Measurements from ENCODE around the gene SIL1.
"Not testable (repeated sequence)": the region's sequence is repeated elsewhere in the genome, so short reads cannot be mapped to it uniquely, and the experiment has no call there.

The SIL1 gene

DNA sequence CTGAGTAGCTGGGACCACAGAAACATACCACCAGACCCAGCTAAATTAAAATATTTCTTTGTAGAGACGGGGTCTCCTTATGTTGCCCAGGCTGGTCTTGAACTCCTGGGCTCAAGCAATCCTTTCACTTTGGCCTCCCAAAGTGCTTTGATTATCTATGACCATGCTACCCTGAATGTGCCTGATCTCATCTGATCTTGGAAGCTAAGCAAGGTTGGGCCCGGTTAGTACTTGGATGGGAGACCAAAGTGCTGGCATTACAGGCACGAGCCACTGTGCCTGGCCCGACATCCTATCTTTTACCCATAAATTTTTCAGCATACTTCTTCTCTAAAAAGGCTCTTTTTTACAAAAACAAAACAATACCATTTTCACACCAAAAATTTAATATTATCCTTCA is 186.0 kb downstream of the SIL1 start:
- no peak for DNase-seq (ENCODE audit: low read depth)
- TF ChIP-seq, protein P1, sequence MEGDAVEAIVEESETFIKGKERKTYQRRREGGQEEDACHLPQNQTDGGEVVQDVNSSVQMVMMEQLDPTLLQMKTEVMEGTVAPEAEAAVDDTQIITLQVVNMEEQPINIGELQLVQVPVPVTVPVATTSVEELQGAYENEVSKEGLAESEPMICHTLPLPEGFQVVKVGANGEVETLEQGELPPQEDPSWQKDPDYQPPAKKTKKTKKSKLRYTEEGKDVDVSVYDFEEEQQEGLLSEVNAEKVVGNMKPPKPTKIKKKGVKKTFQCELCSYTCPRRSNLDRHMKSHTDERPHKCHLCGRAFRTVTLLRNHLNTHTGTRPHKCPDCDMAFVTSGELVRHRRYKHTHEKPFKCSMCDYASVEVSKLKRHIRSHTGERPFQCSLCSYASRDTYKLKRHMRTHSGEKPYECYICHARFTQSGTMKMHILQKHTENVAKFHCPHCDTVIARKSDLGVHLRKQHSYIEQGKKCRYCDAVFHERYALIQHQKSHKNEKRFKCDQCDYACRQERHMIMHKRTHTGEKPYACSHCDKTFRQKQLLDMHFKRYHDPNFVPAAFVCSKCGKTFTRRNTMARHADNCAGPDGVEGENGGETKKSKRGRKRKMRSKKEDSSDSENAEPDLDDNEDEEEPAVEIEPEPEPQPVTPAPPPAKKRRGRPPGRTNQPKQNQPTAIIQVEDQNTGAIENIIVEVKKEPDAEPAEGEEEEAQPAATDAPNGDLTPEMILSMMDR (conservative IDR thresholded peaks at IDR 0.05; ENCODE audit: control insufficient read depth, insufficient read depth, low read depth, low read length): no peak
- H3K4me3 ChIP-seq (ENCODE audit: control insufficient read depth, low read depth, low read length): no peak overlapping the region

DNA sequence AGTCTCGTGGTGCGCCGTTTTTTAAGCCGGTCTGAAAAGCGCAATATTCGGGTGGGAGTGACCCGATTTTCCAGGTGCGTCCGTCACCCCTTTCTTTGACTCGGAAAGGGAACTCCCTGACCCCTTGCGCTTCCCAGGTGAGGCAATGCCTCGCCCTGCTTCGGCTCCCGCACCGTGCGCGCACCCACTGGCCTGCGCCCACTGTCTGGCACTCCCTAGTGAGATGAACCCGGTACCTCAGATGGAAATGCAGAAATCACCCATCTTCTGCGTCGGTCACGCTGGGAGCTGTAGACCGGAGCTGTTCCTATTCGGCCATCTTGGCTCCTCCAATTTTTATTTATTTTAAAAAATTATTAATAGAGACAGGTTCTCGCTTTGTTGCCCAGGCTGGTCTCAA is 187.0 kb downstream of the SIL1 start:
- DNase-seq (ENCODE audit: low read depth); H3K4me3 ChIP-seq (ENCODE audit: control insufficient read depth, low read depth, low read length): not testable (repeated sequence)

DNA sequence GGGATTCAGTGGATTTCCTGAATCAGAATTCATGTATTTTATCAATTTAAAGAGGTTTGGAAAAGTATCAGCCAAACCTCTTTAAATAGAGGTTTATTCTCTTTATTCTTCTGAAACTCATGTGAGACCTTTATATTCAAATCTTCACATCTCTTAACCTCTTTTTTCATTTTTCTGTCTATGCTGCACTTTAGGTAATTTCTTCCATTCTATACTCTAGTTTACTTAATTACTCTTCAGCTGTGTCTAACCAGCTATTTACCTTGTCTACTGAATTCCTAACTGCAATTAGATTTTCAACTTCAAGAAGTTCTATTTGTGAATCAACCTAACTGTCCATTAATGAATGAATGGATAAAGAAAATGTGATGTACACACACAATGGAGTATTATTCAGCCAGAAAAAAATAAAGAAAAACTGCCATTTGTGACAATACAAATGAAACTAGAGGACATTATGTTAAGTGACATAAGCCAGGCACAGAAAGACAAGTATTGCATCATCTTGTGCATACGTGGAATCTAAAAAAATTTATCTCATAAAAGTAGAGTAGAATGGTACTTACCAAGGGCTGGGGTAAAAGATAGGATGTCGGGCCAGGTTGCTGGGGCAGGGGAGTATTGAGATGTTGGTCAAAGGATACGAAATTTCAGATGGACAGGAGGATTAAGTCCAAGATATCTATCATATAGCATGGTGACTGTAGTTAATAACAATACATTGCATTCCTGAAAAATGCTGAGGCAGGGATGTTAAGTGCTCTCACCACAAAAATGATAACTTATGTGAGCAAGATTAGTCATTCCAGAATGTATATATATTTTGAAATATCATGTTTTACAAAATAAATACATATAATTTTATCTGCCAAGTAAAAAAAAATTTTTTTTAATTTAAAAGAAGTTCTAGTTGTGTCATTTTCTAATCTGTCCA is 193.5 kb downstream of the SIL1 start:
- H3K4me3 ChIP-seq (ENCODE audit: control insufficient read depth, low read depth, low read length): no peak overlapping the region
- no peak for DNase-seq (ENCODE audit: low read depth)
- TF ChIP-seq, protein P1 (conservative IDR thresholded peaks at IDR 0.05; ENCODE audit: control insufficient read depth, insufficient read depth, low read depth, low read length): no peak

DNA sequence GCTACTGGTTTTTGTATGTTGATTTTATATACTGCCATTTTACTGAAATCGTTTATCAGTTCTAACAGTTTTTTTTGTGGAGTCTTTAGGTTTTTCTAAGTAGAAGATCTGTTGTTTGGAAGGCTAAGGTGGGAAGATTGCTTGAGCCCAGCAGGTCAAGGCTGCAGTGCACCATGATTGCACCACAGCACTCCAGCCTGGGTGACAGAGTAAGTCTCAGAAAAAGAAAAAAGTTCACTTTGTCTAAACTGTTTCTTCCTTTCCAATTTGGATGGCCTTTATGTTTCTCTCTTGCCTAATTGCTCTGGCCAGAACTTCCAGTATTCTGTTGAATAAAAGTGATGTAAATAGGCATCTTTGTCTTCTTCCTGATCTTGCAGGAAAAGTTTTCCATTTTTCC is 198.5 kb downstream of the SIL1 start:
- no peak overlapping the region for H3K4me3 ChIP-seq (ENCODE audit: control insufficient read depth, low read depth, low read length)
- TF ChIP-seq, protein P1 (conservative IDR thresholded peaks at IDR 0.05; ENCODE audit: control insufficient read depth, insufficient read depth, low read depth, low read length): no peak
- DNase-seq (ENCODE audit: low read depth): no peak

DNA sequence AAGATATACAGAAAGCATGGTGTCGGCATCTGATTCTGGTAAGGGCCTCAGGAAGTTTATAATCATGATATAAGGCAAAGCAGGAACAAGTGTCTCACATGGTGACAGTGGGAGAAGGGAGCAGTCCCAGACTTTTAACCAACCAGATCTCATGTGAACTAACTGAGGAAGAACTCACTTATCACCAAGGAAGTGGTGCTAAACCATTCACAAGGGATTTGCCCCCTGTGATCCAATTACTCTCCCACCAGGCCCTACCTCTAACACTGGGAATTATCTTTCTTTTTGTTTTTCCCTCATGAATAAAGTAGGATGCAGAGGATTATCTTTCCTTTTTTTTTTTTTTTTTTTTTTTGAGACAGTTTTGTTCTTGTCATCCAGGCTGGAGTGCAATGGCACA is 199.6 kb downstream of the SIL1 start:
- no peak overlapping the region for H3K4me3 ChIP-seq (ENCODE audit: control insufficient read depth, low read depth, low read length)
- TF ChIP-seq, protein P1 (conservative IDR thresholded peaks at IDR 0.05; ENCODE audit: control insufficient read depth, insufficient read depth, low read depth, low read length): no peak
- DNase-seq (ENCODE audit: low read depth): no peak

DNA sequence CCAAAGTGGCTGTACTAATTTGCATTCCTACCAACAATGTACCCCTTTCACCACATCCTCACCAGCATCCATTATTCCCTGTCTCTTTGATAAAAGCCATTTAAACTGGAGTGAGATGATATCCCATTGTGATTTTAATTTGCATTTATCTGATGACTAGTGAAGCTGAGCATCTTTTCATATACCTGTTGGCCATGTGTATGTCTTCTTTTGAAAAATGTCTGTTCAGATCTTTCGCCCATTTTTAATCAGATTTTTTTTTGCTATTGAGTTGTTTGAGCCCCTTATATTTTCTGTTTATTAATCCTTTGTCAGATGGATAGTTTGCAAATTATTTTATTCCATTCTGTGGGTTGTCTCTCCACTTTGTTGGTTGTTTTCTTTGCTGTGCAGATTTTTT is 202.0 kb downstream of the SIL1 start:
- no peak for DNase-seq (ENCODE audit: low read depth)
- TF ChIP-seq, protein P1 (conservative IDR thresholded peaks at IDR 0.05; ENCODE audit: control insufficient read depth, insufficient read depth, low read depth, low read length): no peak
- no peak overlapping the region for H3K4me3 ChIP-seq (ENCODE audit: control insufficient read depth, low read depth, low read length)

DNA sequence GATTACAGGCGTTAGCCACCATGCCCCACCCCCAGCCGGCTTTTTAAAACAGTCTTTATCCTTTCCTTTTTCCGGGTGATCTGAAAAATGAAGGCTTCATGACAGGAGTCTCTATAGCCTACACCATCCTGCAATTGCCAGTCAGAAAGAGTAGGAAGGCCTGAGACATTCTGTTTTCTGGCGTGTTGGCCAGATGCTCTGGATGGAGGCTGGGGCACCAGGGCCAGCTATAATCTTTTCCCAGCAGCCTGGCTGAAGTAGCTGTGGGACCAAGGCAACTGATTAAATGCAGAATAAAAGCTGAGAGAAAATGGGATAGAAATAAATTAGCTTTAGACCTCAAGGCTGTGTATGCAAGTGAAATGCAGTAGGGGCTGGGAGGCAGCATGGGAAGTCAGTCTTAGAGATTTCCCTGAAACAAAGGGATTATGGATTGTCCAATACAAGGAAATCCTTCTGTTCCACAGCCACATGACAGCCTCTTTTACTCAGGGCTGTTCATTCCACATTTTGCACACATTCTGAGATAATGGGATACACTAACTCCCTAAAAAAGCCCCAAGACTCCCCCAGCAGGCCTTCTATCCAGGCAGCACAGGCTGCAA is 207.1 kb downstream of the SIL1 start:
- no peak for DNase-seq (ENCODE audit: low read depth)
- TF ChIP-seq, protein P1 (conservative IDR thresholded peaks at IDR 0.05; ENCODE audit: control insufficient read depth, insufficient read depth, low read depth, low read length): no peak
- no peak overlapping the region for H3K4me3 ChIP-seq (ENCODE audit: control insufficient read depth, low read depth, low read length)

Data from fibroblast of mammary gland (primary cell).